IMR-90 (cell line): ENCODE data around the gene IL36G.

Experiments used
- BHLHE40 ChIP-seq: fragments of 150-350 bp; IDR thresholded peaks from 2 replicates; pipeline ENCODE4 v1.6.1; 2016; ENCODE audit warnings: mild to moderate bottlenecking, low read depth, low read length
- CEBPB ChIP-seq: IDR thresholded peaks from 2 replicates; pipeline ENCODE4 v1.6.1; 2012; ENCODE audit warnings: low read depth, low read length, improper control_type of control experiment
- CHD1 ChIP-seq: IDR thresholded peaks from 2 replicates; pipeline ENCODE4 v1.6.1; 2012; ENCODE audit warnings: low read depth, low read length, improper control_type of control experiment
- ELK1 ChIP-seq: fragments of 150-350 bp; IDR thresholded peaks from 2 replicates; pipeline ENCODE4 v1.6.1; 2016; ENCODE audit warnings: low read depth, mild to moderate bottlenecking, low read length, moderate library complexity, borderline replicate concordance
- FOS ChIP-seq: fragments of 150-350 bp; IDR thresholded peaks from 2 replicates; pipeline ENCODE4 v1.6.1; 2016; ENCODE audit warnings: low read depth, low read length
- MAFK ChIP-seq: IDR thresholded peaks from 2 replicates; pipeline ENCODE4 v1.6.1; 2012; ENCODE audit warnings: low read depth, low read length, improper control_type of control experiment
- MAZ ChIP-seq: IDR thresholded peaks from 2 replicates; pipeline ENCODE4 v1.6.1; 2012; ENCODE audit warnings: low read depth, mild to moderate bottlenecking, low read length, improper control_type of control experiment, moderate library complexity, borderline replicate concordance
- POLR2A ChIP-seq: IDR thresholded peaks from 2 replicates; pipeline ENCODE4 v1.6.1; 2012; ENCODE audit warnings: mild to moderate bottlenecking, low read depth, low read length
- RAD21 ChIP-seq: IDR thresholded peaks from 2 replicates; pipeline ENCODE4 v1.6.1; 2012; ENCODE audit warnings: low read length, improper control_type of control experiment
- RCOR1 ChIP-seq: IDR thresholded peaks from 2 replicates; pipeline ENCODE4 v1.6.1; 2012; ENCODE audit warnings: mild to moderate bottlenecking, low read length, improper control_type of control experiment; ENCODE audit not compliant: insufficient replicate concordance
- RFX5 ChIP-seq: IDR thresholded peaks from 2 replicates; pipeline ENCODE4 v1.8.0; 2012; ENCODE audit warnings: low read depth, mild to moderate bottlenecking, low read length, moderate library complexity
- SMC3 ChIP-seq: fragments of 150-350 bp; IDR thresholded peaks from 2 replicates; pipeline ENCODE4 v1.6.1; 2016; ENCODE audit warnings: low read depth, mild to moderate bottlenecking, antibody characterized with exemption, low read length, moderate library complexity
- USF2 ChIP-seq: fragments of 150-350 bp; IDR thresholded peaks from 2 replicates; pipeline ENCODE4 v1.6.1; 2017; ENCODE audit warnings: mild to moderate bottlenecking, antibody characterized with exemption, low read length, low read depth
- TF ChIP-seq, protein P1 (sequence below): conservative IDR thresholded peaks from 2 replicates; pipeline ENCODE4 v1.5.1; 2012; ENCODE audit warnings: mild to moderate bottlenecking, low read depth, low read length, improper control_type of control experiment

DNA sequence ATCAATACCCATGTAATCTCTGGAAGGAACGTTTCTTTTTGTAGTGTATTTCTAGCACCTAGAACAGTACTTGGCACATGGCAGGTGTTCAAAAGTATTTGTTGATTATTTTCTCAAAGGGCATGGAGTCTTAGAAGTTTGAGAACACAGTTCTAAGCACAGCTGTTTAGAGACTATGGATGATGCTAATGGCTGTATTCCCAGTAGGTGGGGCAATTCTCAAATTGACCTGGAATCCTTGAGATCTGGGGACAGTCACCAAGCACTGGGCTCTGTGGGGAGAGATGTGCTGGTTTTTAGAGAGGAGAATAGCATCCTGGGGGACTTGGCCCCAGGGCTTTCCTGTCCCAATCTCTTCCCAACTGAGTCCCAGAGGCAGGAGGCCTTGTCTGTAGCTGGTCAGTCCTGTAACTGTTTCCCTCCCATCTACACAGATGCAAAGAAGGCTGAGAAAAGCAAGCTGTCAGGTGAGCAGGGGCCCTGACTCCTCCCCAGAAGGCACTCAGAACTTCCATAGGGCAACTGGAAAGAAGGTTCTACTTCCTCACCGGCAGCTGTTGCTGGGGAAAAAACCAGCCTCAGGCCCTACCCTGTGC lies 17.5 kb upstream of the IL36G start:
- TF ChIP-seq, protein P1, sequence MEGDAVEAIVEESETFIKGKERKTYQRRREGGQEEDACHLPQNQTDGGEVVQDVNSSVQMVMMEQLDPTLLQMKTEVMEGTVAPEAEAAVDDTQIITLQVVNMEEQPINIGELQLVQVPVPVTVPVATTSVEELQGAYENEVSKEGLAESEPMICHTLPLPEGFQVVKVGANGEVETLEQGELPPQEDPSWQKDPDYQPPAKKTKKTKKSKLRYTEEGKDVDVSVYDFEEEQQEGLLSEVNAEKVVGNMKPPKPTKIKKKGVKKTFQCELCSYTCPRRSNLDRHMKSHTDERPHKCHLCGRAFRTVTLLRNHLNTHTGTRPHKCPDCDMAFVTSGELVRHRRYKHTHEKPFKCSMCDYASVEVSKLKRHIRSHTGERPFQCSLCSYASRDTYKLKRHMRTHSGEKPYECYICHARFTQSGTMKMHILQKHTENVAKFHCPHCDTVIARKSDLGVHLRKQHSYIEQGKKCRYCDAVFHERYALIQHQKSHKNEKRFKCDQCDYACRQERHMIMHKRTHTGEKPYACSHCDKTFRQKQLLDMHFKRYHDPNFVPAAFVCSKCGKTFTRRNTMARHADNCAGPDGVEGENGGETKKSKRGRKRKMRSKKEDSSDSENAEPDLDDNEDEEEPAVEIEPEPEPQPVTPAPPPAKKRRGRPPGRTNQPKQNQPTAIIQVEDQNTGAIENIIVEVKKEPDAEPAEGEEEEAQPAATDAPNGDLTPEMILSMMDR = no peak
- TF ChIP-seq MAFK = no peak
- no peak for TF ChIP-seq RCOR1
- TF ChIP-seq ELK1 = no peak
- TF ChIP-seq POLR2A = no peak
- TF ChIP-seq CEBPB = no peak
- TF ChIP-seq RFX5 = no peak
- TF ChIP-seq FOS = no peak
- no peak for TF ChIP-seq MAZ
- no peak for TF ChIP-seq BHLHE40
- TF ChIP-seq USF2 = no peak
- no peak for TF ChIP-seq SMC3
- no peak for TF ChIP-seq RAD21
- no peak for TF ChIP-seq CHD1
